H9 (cell line): ENCODE data around the gene DIP2C. TPM values are rescaled to one million over a fixed set of nuclear protein-coding genes. Genes with fewer than 3 reads are reported as not detected.

Experiments
- DNase-seq: peaks from one replicate; pipeline ENCODE4 v3.0.0-alpha.2; 2017
- H2AFZ ChIP-seq: one replicate; pipeline ENCODE4 v1.6.1; 2013; ENCODE audit warnings: mild to moderate bottlenecking, low read length, control low read depth, moderate library complexity
- H2AK5ac ChIP-seq: 2 replicates; pipeline ENCODE4 v1.6.1; 2013; ENCODE audit warnings: low read length, control low read depth, mixed read lengths; ENCODE audit not compliant: insufficient read length
- H2BK120ac ChIP-seq: one replicate; pipeline ENCODE4 v1.6.1; 2013; ENCODE audit warnings: low read depth, mild to moderate bottlenecking, low read length, control low read depth, inconsistent platforms; ENCODE audit not compliant: poor library complexity, severe bottlenecking
- H2BK12ac ChIP-seq: 2 replicates; pipeline ENCODE4 v1.6.1; 2013; ENCODE audit warnings: low read length, control low read depth, mixed read lengths, low read depth; ENCODE audit not compliant: insufficient read length
- H2BK15ac ChIP-seq: 2 replicates; pipeline ENCODE4 v1.6.1; 2013; ENCODE audit warnings: low read depth, low read length, control low read depth
- H2BK20ac ChIP-seq: one replicate; pipeline ENCODE4 v1.6.1; 2013; ENCODE audit warnings: low read depth, mild to moderate bottlenecking, low read length, control low read depth, inconsistent platforms; ENCODE audit not compliant: poor library complexity, severe bottlenecking
- H2BK5ac ChIP-seq: 2 replicates; pipeline ENCODE4 v1.6.1; 2013; ENCODE audit warnings: low read length, control low read depth, mixed read lengths; ENCODE audit not compliant: insufficient read length
- H3K14ac ChIP-seq: 2 replicates; pipeline ENCODE4 v1.6.1; 2013; ENCODE audit warnings: low read length, control low read depth; ENCODE audit not compliant: insufficient read depth
- H3K18ac ChIP-seq: 2 replicates; pipeline ENCODE4 v1.6.1; 2013; ENCODE audit warnings: low read depth, mild to moderate bottlenecking, mixed read lengths, low read length, control low read depth; ENCODE audit not compliant: insufficient read length
- H3K23ac ChIP-seq: 2 replicates; pipeline ENCODE4 v1.6.1; 2013; ENCODE audit warnings: low read length, control low read depth, mixed read lengths, low read depth; ENCODE audit not compliant: insufficient read length
- H3K23me2 ChIP-seq: 2 replicates; pipeline ENCODE4 v1.6.1; 2013; ENCODE audit warnings: low read depth, mild to moderate bottlenecking, mixed read lengths, low read length, control low read depth; ENCODE audit not compliant: insufficient read length, poor library complexity, severe bottlenecking
- H3K27ac ChIP-seq: 2 replicates; pipeline ENCODE4 v1.5.1; 2013; ENCODE audit warnings: low read length, control low read depth, mixed read lengths, low read depth; ENCODE audit not compliant: insufficient read length
- H3K27me3 ChIP-seq: 2 replicates; pipeline ENCODE4 v1.6.1; 2013; ENCODE audit warnings: low read length, control low read depth, inconsistent platforms; ENCODE audit not compliant: insufficient read depth
- H3K4ac ChIP-seq: 2 replicates; pipeline ENCODE4 v1.6.1; 2013; ENCODE audit warnings: low read depth, mild to moderate bottlenecking, control low read depth, inconsistent platforms, low read length, moderate library complexity
- H3K4me1 ChIP-seq: 2 replicates; pipeline ENCODE4 v1.6.1; 2013; ENCODE audit warnings: low read length, control low read depth, inconsistent platforms; ENCODE audit not compliant: insufficient read depth
- H3K4me2 ChIP-seq: 2 replicates; pipeline ENCODE4 v1.6.1; 2013; ENCODE audit warnings: low read length, control low read depth, mixed read lengths; ENCODE audit not compliant: insufficient read length, insufficient read depth
- H3K56ac ChIP-seq: 2 replicates; pipeline ENCODE4 v1.6.1; 2013; ENCODE audit warnings: low read depth, mild to moderate bottlenecking, mixed read lengths, low read length, control low read depth; ENCODE audit not compliant: insufficient read length
- H3K79me1 ChIP-seq: 2 replicates; pipeline ENCODE4 v1.6.1; 2013; ENCODE audit warnings: low read depth, mild to moderate bottlenecking, moderate library complexity, low read length, control low read depth, inconsistent platforms; ENCODE audit not compliant: insufficient read depth, poor library complexity, severe bottlenecking
- H3K79me2 ChIP-seq: 2 replicates; pipeline ENCODE4 v1.6.1; 2013; ENCODE audit warnings: low read length, control low read depth, inconsistent platforms; ENCODE audit not compliant: insufficient read depth
- H3K9ac ChIP-seq: 2 replicates; pipeline ENCODE4 v1.6.1; 2013; ENCODE audit warnings: low read length, control low read depth, mixed read lengths; ENCODE audit not compliant: insufficient read length; ENCODE audit errors: extremely low read depth
- H3K9me3 ChIP-seq: one replicate; pipeline ENCODE4 v1.6.1; 2013; ENCODE audit warnings: low read depth, low read length, inconsistent platforms; ENCODE audit not compliant: control insufficient read depth
- H3T11ph ChIP-seq: one replicate; pipeline ENCODE4 v1.6.1; 2013; ENCODE audit warnings: mild to moderate bottlenecking, low read length, control low read depth, inconsistent platforms
- H4K20me1 ChIP-seq: one replicate; pipeline ENCODE4 v1.6.1; 2013; ENCODE audit not compliant: control insufficient read depth, insufficient read length, insufficient read depth
- H4K5ac ChIP-seq: 2 replicates; pipeline ENCODE4 v1.6.1; 2013; ENCODE audit warnings: low read depth, mild to moderate bottlenecking, mixed read lengths, low read length, control low read depth; ENCODE audit not compliant: insufficient read length
- H4K8ac ChIP-seq: replicated peaks from 2 replicates; pipeline ENCODE4 v1.6.1; 2013; ENCODE audit warnings: low read length, control low read depth, mixed read lengths, low read depth; ENCODE audit not compliant: insufficient read length
- H4K91ac ChIP-seq: 2 replicates; pipeline ENCODE4 v1.6.1; 2013; ENCODE audit warnings: low read depth, mild to moderate bottlenecking, moderate library complexity, mixed read lengths, low read length, control low read depth; ENCODE audit not compliant: insufficient read length
- H3K27ac Mint-ChIP-seq, 3 experiments: 2 replicates in 2 of 3; 3 replicates in 1 of 3; pipeline ENCODE4 v1.8.0; 2020 to 2021; ENCODE audit warnings: mixed read lengths in 3 of 3, mild to moderate bottlenecking in 1 of 3, moderate library complexity in 1 of 3
- H3K27me3 Mint-ChIP-seq: 2 replicates; pipeline ENCODE4 v1.8.0; 2021; ENCODE audit warnings: low read depth, mild to moderate bottlenecking, moderate library complexity, mixed read lengths
- H3K36me3 Mint-ChIP-seq, 3 experiments: 2 replicates in 2 of 3; 3 replicates in 1 of 3; pipeline ENCODE4 v1.8.0; 2020 to 2021; ENCODE audit warnings: low read depth in 3 of 3, mixed read lengths in 3 of 3; ENCODE audit not compliant: insufficient read depth in 1 of 3
- H3K4me1 Mint-ChIP-seq, 2 experiments: 2 replicates each; pipeline ENCODE4 v1.8.0; 2020; ENCODE audit warnings: mixed read lengths in 2 of 2
- H3K4me3 Mint-ChIP-seq, 2 experiments: 2 replicates in 1 of 2; 3 replicates in 1 of 2; pipeline ENCODE4 v1.8.0; 2020 to 2021; ENCODE audit warnings: mild to moderate bottlenecking in 2 of 2, mixed read lengths in 2 of 2, moderate library complexity in 1 of 2
- H3K9me3 Mint-ChIP-seq, 2 experiments: 2 replicates in 1 of 2; 3 replicates in 1 of 2; pipeline ENCODE4 v1.8.0; 2020; ENCODE audit warnings: mild to moderate bottlenecking in 2 of 2, mixed read lengths in 2 of 2, moderate library complexity in 1 of 2
- CTCF ChIP-seq: fragments of 200-600 bp; sonication (generic); conservative IDR thresholded peaks from 3 replicates; pipeline ENCODE4 v1.8.0; 2021; ENCODE audit warnings: antibody characterized with exemption, mild to moderate bottlenecking
- WGBS: extraction: QIAGEN DNeasy Blood & Tissue Kit; methylation state at CpG from one replicate; pipeline ENCODE4 v1.1.7; 2013; ENCODE audit warnings: missing lambda C conversion rate, low lambda C conversion rate, mixed read lengths; ENCODE audit not compliant: insufficient read length; ENCODE audit errors: extremely low coverage; 5-methylcytosine and 5-hydroxymethylcytosine counted together
- total RNA-seq: library from RNA; stranded (reverse); gene quantifications from 2 replicates; pipeline ENCODE4 v1.2.1, GENCODE V29; 2021

DIP2C gene
- total RNA-seq, 1 experiment from 2014 or later: 7.9 TPM

GRCh38 chr10:589961-590680 is 99.3 kb downstream of the DIP2C start:
- H2AFZ ChIP-seq: no peak overlapping the region
- H2BK120ac ChIP-seq: no peak overlapping the region
- H2BK5ac ChIP-seq: no peak overlapping the region
- H4K8ac ChIP-seq: no peak overlapping the region
- H3T11ph ChIP-seq: no peak overlapping the region
- H3K79me2 ChIP-seq: no peaks in the 10 kb centered on the region
- H3K79me1 ChIP-seq: peaks cover 5% of the 10 kb centered on the region
- Mint-ChIP-seq H3K4me3 (no peak overlapping the region), H3K9me3 (no peaks in the 10 kb centered on the region), H3K27ac (no peak overlapping the region; a peak in 1 of 7 replicates), H3K36me3 (no peaks in the 10 kb centered on the region), H3K27me3 (no peaks in the 10 kb centered on the region), H3K4me1 (peaks cover 18 to 23% of the 10 kb centered on the region in 2 experiments)
- H4K91ac ChIP-seq: no peak overlapping the region
- H3K18ac ChIP-seq: no peak overlapping the region
- H3K23ac ChIP-seq: no peak overlapping the region
- H3K9ac ChIP-seq: no peak overlapping the region
- no peak overlapping the region for H3K56ac ChIP-seq
- H3K4me1 ChIP-seq: no peaks in the 10 kb centered on the region
- no peak for DNase-seq
- no peak overlapping the region for H2AK5ac ChIP-seq
- H3K27ac ChIP-seq: no peak overlapping the region
- no peaks in the 10 kb centered on the region for H4K20me1 ChIP-seq
- H2BK15ac ChIP-seq: no peak overlapping the region
- H3K14ac ChIP-seq: no peak overlapping the region
- no peaks in the 10 kb centered on the region for H3K27me3 ChIP-seq
- WGBS: no CpG with 5 or more reads among the region's 21 CpGs
- H3K4me2 ChIP-seq: no peak overlapping the region
- no peaks in the 10 kb centered on the region for H3K23me2 ChIP-seq
- no peak overlapping the region for H2BK12ac ChIP-seq
- no peaks in the 10 kb centered on the region for H3K9me3 ChIP-seq
- H3K4ac ChIP-seq: no peak overlapping the region
- H2BK20ac ChIP-seq: no peak overlapping the region
- TF ChIP-seq CTCF: no peak
- no peak overlapping the region for H4K5ac ChIP-seq
